Rectal smooth muscle tissue (tissue), 1 donor: Measurements from ENCODE around the gene CXorf49.
"Not testable (repeated sequence)": the region's sequence is repeated elsewhere in the genome, so short reads cannot be mapped to it uniquely, and the experiment has no call there.

ENCODE experiments used
- H3K27ac ChIP-seq: one replicate; pipeline ENCODE4 v1.7.0; 2013; ENCODE audit warnings: low read depth, low read length, inconsistent platforms
- H3K27me3 ChIP-seq: one replicate; pipeline ENCODE4 v1.7.0; 2013; ENCODE audit warnings: low read length; ENCODE audit not compliant: control insufficient read depth, insufficient read depth
- H3K36me3 ChIP-seq: one replicate; pipeline ENCODE4 v1.7.0; 2013; ENCODE audit warnings: low read length; ENCODE audit not compliant: control insufficient read depth, insufficient read depth
- H3K4me1 ChIP-seq: one replicate; pipeline ENCODE4 v1.7.0; 2013; ENCODE audit warnings: low read length; ENCODE audit not compliant: control insufficient read depth, insufficient read depth
- H3K4me3 ChIP-seq: one replicate; pipeline ENCODE4 v1.7.0; 2013; ENCODE audit warnings: low read length
- H3K9ac ChIP-seq: one replicate; pipeline ENCODE4 v1.7.0; 2013; ENCODE audit warnings: low read length

The CXorf49 gene

GRCh38 chrX:71698299-71699022 lies 19.6 kb downstream of the CXorf49 start:
- not testable (repeated sequence) for H3K9ac ChIP-seq, H3K27ac ChIP-seq, H3K36me3 ChIP-seq, H3K4me3 ChIP-seq, H3K27me3 ChIP-seq, H3K4me1 ChIP-seq

GRCh38 chrX:71697466-71698298 lies 20.4 kb downstream of the CXorf49 start:
- H3K27ac ChIP-seq, H3K36me3 ChIP-seq, H3K27me3 ChIP-seq, H3K4me3 ChIP-seq, H3K9ac ChIP-seq, H3K4me1 ChIP-seq: not testable (repeated sequence)

- H3K4me3 ChIP-seq, H3K36me3 ChIP-seq, H3K9ac ChIP-seq, H3K27ac ChIP-seq, H3K4me1 ChIP-seq, H3K27me3 ChIP-seq: not testable (repeated sequence)
Observed at GRCh38 chrX:71696641-71697465, 21.2 kb downstream of the CXorf49 start.

GRCh38 chrX:71679575-71680207 lies 38.4 kb downstream of the CXorf49 start:
- Histone ChIP-seq H3K36me3 (no peaks in the 10 kb centered on the region), H3K27ac (no peak overlapping the region), H3K4me3 (no peak overlapping the region)

GRCh38 chrX:71677195-71677594 lies 40.9 kb downstream of the CXorf49 start:
- not testable (repeated sequence) for H3K27me3 ChIP-seq, H3K4me1 ChIP-seq, H3K36me3 ChIP-seq, H3K27ac ChIP-seq, H3K9ac ChIP-seq, H3K4me3 ChIP-seq

More at GRCh38 chrX:71679575-71680207, 38.4 kb downstream of the CXorf49 start:
- no peaks in the 10 kb centered on the region for H3K27me3 ChIP-seq
- no peaks in the 10 kb centered on the region for H3K4me1 ChIP-seq
- no peak overlapping the region for H3K9ac ChIP-seq

GRCh38 chrX:71676068-71676795 lies 41.9 kb downstream of the CXorf49 start:
- not testable (repeated sequence) for H3K4me1 ChIP-seq, H3K9ac ChIP-seq, H3K27ac ChIP-seq, H3K27me3 ChIP-seq, H3K36me3 ChIP-seq, H3K4me3 ChIP-seq

- not testable (repeated sequence) for H3K4me3 ChIP-seq, H3K4me1 ChIP-seq, H3K27ac ChIP-seq, H3K36me3 ChIP-seq, H3K27me3 ChIP-seq, H3K9ac ChIP-seq
Observed at GRCh38 chrX:71675636-71676035, 42.4 kb downstream of the CXorf49 start.

GRCh38 chrX:71671938-71672337 lies 46.1 kb downstream of the CXorf49 start:
- H3K4me3 ChIP-seq = no peak overlapping the region
- H3K9ac ChIP-seq = no peak overlapping the region

GRCh38 chrX:71671043-71671780 lies 46.9 kb downstream of the CXorf49 start:
- Histone ChIP-seq H3K27me3 (no peaks in the 10 kb centered on the region), H3K4me3 (no peak overlapping the region), H3K27ac (no peak overlapping the region), H3K9ac (no peak overlapping the region), H3K4me1 (no peaks in the 10 kb centered on the region), H3K36me3 (no peaks in the 10 kb centered on the region)

More at GRCh38 chrX:71671938-71672337, 46.1 kb downstream of the CXorf49 start:
- H3K36me3 ChIP-seq = no peaks in the 10 kb centered on the region
- no peak overlapping the region for H3K27ac ChIP-seq
- H3K27me3 ChIP-seq = no peaks in the 10 kb centered on the region
- H3K4me1 ChIP-seq = no peaks in the 10 kb centered on the region

- not testable (repeated sequence) for H3K9ac ChIP-seq, H3K4me3 ChIP-seq, H3K4me1 ChIP-seq, H3K27ac ChIP-seq, H3K27me3 ChIP-seq, H3K36me3 ChIP-seq
Observed at GRCh38 chrX:71669947-71670346, 48.1 kb downstream of the CXorf49 start.

GRCh38 chrX:71669492-71669891 lies 48.6 kb downstream of the CXorf49 start:
- Histone ChIP-seq H3K9ac (no peak overlapping the region), H3K4me3 (no peak overlapping the region), H3K27me3 (no peaks in the 10 kb centered on the region), H3K4me1 (no peaks in the 10 kb centered on the region), H3K36me3 (no peaks in the 10 kb centered on the region), H3K27ac (no peak overlapping the region)
